ENCODE data around the gene PRKCZ.
"Not testable (repeated sequence)": the region's sequence is repeated elsewhere in the genome, so short reads cannot be mapped to it uniquely, and the experiment has no call there.

PRKCZ gene

GRCh38 chr1:2139156-2139555 lies 88.9 kb downstream of the PRKCZ start:
- not testable (repeated sequence) for H3K27ac Mint-ChIP-seq, H3K4me1 Mint-ChIP-seq, H3K27me3 Mint-ChIP-seq, H3K36me3 Mint-ChIP-seq, H3K9me3 Mint-ChIP-seq, ATAC-seq, H3K4me3 Mint-ChIP-seq

- Mint-ChIP-seq H3K4me3 (no peak overlapping the region), H3K36me3 (peaks cover 5% of the 10 kb centered on the region), H3K27me3 (no peaks in the 10 kb centered on the region), H3K9me3 (no peaks in the 10 kb centered on the region), H3K27ac (no peak overlapping the region), H3K4me1 (peaks cover 8% of the 10 kb centered on the region)
- ATAC-seq = no peak
Measured at GRCh38 chr1:2141025-2141424, 90.8 kb downstream of the PRKCZ start.

GRCh38 chr1:2143814-2144500 lies 93.7 kb downstream of the PRKCZ start:
- Mint-ChIP-seq H3K36me3 (no peaks in the 10 kb centered on the region), H3K4me1 (peaks cover 8% of the 10 kb centered on the region), H3K27me3 (no peaks in the 10 kb centered on the region), H3K9me3 (no peaks in the 10 kb centered on the region), H3K4me3 (no peak overlapping the region), H3K27ac (no peak overlapping the region)
- no peak for ATAC-seq

GRCh38 chr1:2144501-2145090 lies 94.4 kb downstream of the PRKCZ start:
- no peaks in the 10 kb centered on the region for H3K27me3 Mint-ChIP-seq
- no peak overlapping the region for H3K4me3 Mint-ChIP-seq
- H3K9me3 Mint-ChIP-seq = no peaks in the 10 kb centered on the region
- no peak for ATAC-seq
- H3K27ac Mint-ChIP-seq = no peak overlapping the region
- no peaks in the 10 kb centered on the region for H3K36me3 Mint-ChIP-seq
- H3K4me1 Mint-ChIP-seq = peaks cover 6% of the 10 kb centered on the region

GRCh38 chr1:2145946-2146835 lies 96.0 kb downstream of the PRKCZ start:
- Mint-ChIP-seq H3K4me1 (no peaks in the 10 kb centered on the region), H3K4me3 (no peak overlapping the region), H3K27me3 (no peaks in the 10 kb centered on the region), H3K9me3 (no peaks in the 10 kb centered on the region), H3K27ac (no peak overlapping the region), H3K36me3 (no peaks in the 10 kb centered on the region)
- no peak for ATAC-seq

GRCh38 chr1:2146836-2147517 lies 96.8 kb downstream of the PRKCZ start:
- no peak for ATAC-seq
- H3K27me3 Mint-ChIP-seq = no peaks in the 10 kb centered on the region
- H3K27ac Mint-ChIP-seq = no peak overlapping the region
- H3K9me3 Mint-ChIP-seq = no peaks in the 10 kb centered on the region
- no peak overlapping the region for H3K4me3 Mint-ChIP-seq
- H3K4me1 Mint-ChIP-seq = no peaks in the 10 kb centered on the region
- H3K36me3 Mint-ChIP-seq = no peaks in the 10 kb centered on the region

GRCh38 chr1:2147869-2148268 lies 97.7 kb downstream of the PRKCZ start:
- not testable (repeated sequence) for ATAC-seq, H3K4me1 Mint-ChIP-seq, H3K27ac Mint-ChIP-seq, H3K36me3 Mint-ChIP-seq, H3K4me3 Mint-ChIP-seq, H3K27me3 Mint-ChIP-seq, H3K9me3 Mint-ChIP-seq

GRCh38 chr1:2148691-2149090 lies 98.5 kb downstream of the PRKCZ start:
- H3K4me1 Mint-ChIP-seq = no peaks in the 10 kb centered on the region
- no peak overlapping the region for H3K4me3 Mint-ChIP-seq
- ATAC-seq = no peak
- no peaks in the 10 kb centered on the region for H3K9me3 Mint-ChIP-seq
- no peak overlapping the region for H3K27ac Mint-ChIP-seq
- no peaks in the 10 kb centered on the region for H3K27me3 Mint-ChIP-seq
- peaks cover 8% of the 10 kb centered on the region for H3K36me3 Mint-ChIP-seq

GRCh38 chr1:2150801-2151200 lies 100.6 kb downstream of the PRKCZ start:
- H3K36me3 Mint-ChIP-seq = peaks cover 28% of the 10 kb centered on the region
- ATAC-seq = no peak
- H3K27me3 Mint-ChIP-seq = no peaks in the 10 kb centered on the region
- H3K27ac Mint-ChIP-seq = no peak overlapping the region
- H3K4me3 Mint-ChIP-seq = no peak overlapping the region
- H3K4me1 Mint-ChIP-seq = no peaks in the 10 kb centered on the region
- H3K9me3 Mint-ChIP-seq = peaks cover 6% of the 10 kb centered on the region

- H3K4me1 Mint-ChIP-seq = no peaks in the 10 kb centered on the region
- peaks cover 6% of the 10 kb centered on the region for H3K9me3 Mint-ChIP-seq
- no peaks in the 10 kb centered on the region for H3K27me3 Mint-ChIP-seq
- H3K4me3 Mint-ChIP-seq = no peak overlapping the region
- H3K27ac Mint-ChIP-seq = no peak overlapping the region
- ATAC-seq = no peak
- peaks cover 31% of the 10 kb centered on the region for H3K36me3 Mint-ChIP-seq
Measured at GRCh38 chr1:2151252-2151651, 101.0 kb downstream of the PRKCZ start.

- Mint-ChIP-seq H3K36me3 (peaks cover 36% of the 10 kb centered on the region), H3K27me3 (no peaks in the 10 kb centered on the region), H3K4me3 (no peak overlapping the region), H3K27ac (no peak overlapping the region), H3K9me3 (peaks cover 6% of the 10 kb centered on the region), H3K4me1 (no peaks in the 10 kb centered on the region)
- ATAC-seq = no peak
Measured at GRCh38 chr1:2151911-2152310, 101.7 kb downstream of the PRKCZ start.

GRCh38 chr1:2152954-2153353 lies 102.7 kb downstream of the PRKCZ start:
- Mint-ChIP-seq H3K36me3 (peaks cover 37% of the 10 kb centered on the region), H3K27ac (no peak overlapping the region), H3K4me1 (no peaks in the 10 kb centered on the region), H3K27me3 (no peaks in the 10 kb centered on the region), H3K9me3 (peaks cover 6% of the 10 kb centered on the region), H3K4me3 (no peak overlapping the region)
- no peak for ATAC-seq

- Mint-ChIP-seq H3K27me3 (no peaks in the 10 kb centered on the region), H3K9me3 (peaks cover 6% of the 10 kb centered on the region), H3K4me3 (no peak overlapping the region), H3K36me3 (peaks cover 46% of the 10 kb centered on the region), H3K4me1 (no peaks in the 10 kb centered on the region), H3K27ac (no peak overlapping the region)
- ATAC-seq = no peak
Measured at GRCh38 chr1:2154022-2154421, 103.8 kb downstream of the PRKCZ start.

- Mint-ChIP-seq H3K27ac (no peak overlapping the region), H3K4me1 (no peaks in the 10 kb centered on the region), H3K9me3 (peaks cover 6% of the 10 kb centered on the region), H3K4me3 (no peak overlapping the region), H3K36me3 (peaks cover 46% of the 10 kb centered on the region), H3K27me3 (no peaks in the 10 kb centered on the region)
- no peak for ATAC-seq
Measured at GRCh38 chr1:2155147-2155598, 105.0 kb downstream of the PRKCZ start.

GRCh38 chr1:2155788-2156187 lies 105.6 kb downstream of the PRKCZ start:
- ATAC-seq = no peak
- H3K4me3 Mint-ChIP-seq = no peak overlapping the region
- no peaks in the 10 kb centered on the region for H3K27me3 Mint-ChIP-seq
- peaks cover 46% of the 10 kb centered on the region for H3K36me3 Mint-ChIP-seq
- H3K4me1 Mint-ChIP-seq = no peaks in the 10 kb centered on the region
- H3K9me3 Mint-ChIP-seq = peaks cover 6% of the 10 kb centered on the region
- H3K27ac Mint-ChIP-seq = no peak overlapping the region
